Transverse colon (tissue), 4 donors: ENCODE data around the gene BPGM. TPM values are rescaled to one million over a fixed set of nuclear protein-coding genes. Genes with fewer than 3 reads are reported as not detected.
A peak's percentile ranks its signal among the peaks of the same experiment; 100 is the strongest.

ENCODE experiments used
- DNase-seq: peaks from one replicate; pipeline ENCODE4 v3.0.0-alpha.2; 2019
- H3K27ac ChIP-seq, 4 donors: fragments of 200-600 bp; sonication (generic); 2 replicates each; pipeline ENCODE4 v1.5.1; 2016 to 2018; ENCODE audit warnings: inconsistent platforms in 4 of 4
- H3K27me3 ChIP-seq: fragments of 200-600 bp; sonication (generic); 2 replicates; pipeline ENCODE4 v1.5.1; 2017; ENCODE audit warnings: inconsistent platforms
- H3K36me3 ChIP-seq, 4 donors: fragments of 200-600 bp; sonication (generic); 2 replicates each; pipeline ENCODE4 v1.5.1; 2017 to 2019; ENCODE audit warnings: inconsistent platforms in 4 of 4
- H3K4me1 ChIP-seq, 4 donors: fragments of 200-600 bp; sonication (generic); 2 replicates each; pipeline ENCODE4 v1.5.1; 2017 to 2020; ENCODE audit warnings: inconsistent platforms in 4 of 4
- H3K4me3 ChIP-seq, 4 donors: fragments of 200-600 bp; sonication (generic); 1 replicate in 1 of 4; 2 replicates in 3 of 4; pipeline versions ENCODE4 v1.5.1 to v1.6.1; 2017 to 2019; ENCODE audit warnings: inconsistent platforms in 4 of 4
- H3K9me3 ChIP-seq, 2 donors: fragments of 200-600 bp; sonication (generic); 2 replicates each; pipeline ENCODE4 v1.5.1; 2017 to 2019; ENCODE audit warnings: inconsistent platforms in 2 of 2
- EP300 ChIP-seq: sonication (generic); formaldehyde crosslinking; IDR thresholded peaks from one replicate; pipeline ENCODE4 v1.6.1; 2017; ENCODE audit warnings: antibody characterized with exemption, low read depth
- POLR2A ChIP-seq: fragments of 450-650 bp; IDR thresholded peaks from one replicate; pipeline ENCODE4 v1.6.1; 2016; ENCODE audit warnings: antibody characterized with exemption, mild to moderate bottlenecking, moderate library complexity
- POLR2AphosphoS5 ChIP-seq, 3 donors: sonication (generic); formaldehyde crosslinking; IDR thresholded peaks; one replicate each; pipeline ENCODE4 v1.6.1; 2016; ENCODE audit warnings: antibody characterized with exemption in 3 of 3
- WGBS, 2 donors: methylation state at CpG; one replicate each; pipeline ENCODE4 v1.1.5; 2018; ENCODE audit warnings: low coverage in 1 of 2; 5-methylcytosine and 5-hydroxymethylcytosine counted together
- in situ Hi-C, 4 donors: fragments of 200-750 bp; cut with MboI; loops; one replicate each; pipeline versions ENCODE4 v1.15.0 to v1.15.1; 2017; ENCODE audit warnings: low sequenced_read_pairs in 3 of 4, low pct_ligation_motif_present in 1 of 4, low pct_unique_long_range_greater_than_20kb in 1 of 4
- intact Hi-C: fragments of 100-400 bp; cut with DNase I; formaldehyde crosslinking; loops from one replicate; pipeline ENCODE4 v1.15.1; 2023; ENCODE audit warnings: low total_unique reads
- total RNA-seq, 4 donors: library from RNA; depleted of rRNA; stranded (reverse); fragments of >200 nt; gene quantifications; one replicate each; pipeline ENCODE4 v1.1.0, GENCODE V29; 2016
- TF ChIP-seq, protein P1 (sequence below), 5 experiments: fragments of 200-600 bp in 3 of 5; fragments of 450-650 bp in 2 of 5; sonication (generic) in 3 of 5; IDR thresholded peaks; 1 replicate in 2 of 5; 2 replicates in 3 of 5; pipeline ENCODE4 v1.5.1; 2016 to 2017; ENCODE audit warnings: antibody characterized with exemption in 5 of 5, inconsistent platforms in 3 of 5, mild to moderate bottlenecking in 2 of 5, moderate library complexity in 1 of 5

BPGM gene
- total RNA-seq, 4 donors from 2014 or later = 0.40 to 13.2 (median 7.2) TPM

DNA sequence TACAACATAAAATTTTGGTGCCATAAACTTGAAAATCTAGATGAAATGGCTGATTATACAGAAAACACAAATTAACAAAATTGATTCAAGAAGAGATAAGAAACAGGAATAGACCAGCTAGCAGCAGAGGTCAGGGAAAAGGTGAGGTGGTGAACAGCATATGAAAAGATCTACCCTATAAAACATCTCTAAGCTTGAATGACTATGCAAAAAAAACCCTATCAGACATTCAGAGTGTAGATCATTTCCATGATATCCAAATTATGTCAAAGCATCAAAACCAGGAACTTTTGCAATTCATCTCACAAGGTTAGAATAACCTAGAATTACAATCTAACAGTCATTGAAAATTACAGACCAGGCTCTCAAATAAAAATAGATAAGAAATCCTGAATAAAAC lies 14.6 kb upstream of the BPGM start:
- H3K27ac ChIP-seq = no peak overlapping the region
- intact Hi-C loops (no loop called here), in situ Hi-C loops (loop anchor here in 1 of 4 donors (25.0 kb wide), 1 partner anchor 330 kb away; no protein-coding TSS in a partner anchor)
- TF ChIP-seq POLR2AphosphoS5 (IDR thresholded peaks at IDR 0.05) = no peak
- no peak for TF ChIP-seq EP300
- TF ChIP-seq, protein P1, sequence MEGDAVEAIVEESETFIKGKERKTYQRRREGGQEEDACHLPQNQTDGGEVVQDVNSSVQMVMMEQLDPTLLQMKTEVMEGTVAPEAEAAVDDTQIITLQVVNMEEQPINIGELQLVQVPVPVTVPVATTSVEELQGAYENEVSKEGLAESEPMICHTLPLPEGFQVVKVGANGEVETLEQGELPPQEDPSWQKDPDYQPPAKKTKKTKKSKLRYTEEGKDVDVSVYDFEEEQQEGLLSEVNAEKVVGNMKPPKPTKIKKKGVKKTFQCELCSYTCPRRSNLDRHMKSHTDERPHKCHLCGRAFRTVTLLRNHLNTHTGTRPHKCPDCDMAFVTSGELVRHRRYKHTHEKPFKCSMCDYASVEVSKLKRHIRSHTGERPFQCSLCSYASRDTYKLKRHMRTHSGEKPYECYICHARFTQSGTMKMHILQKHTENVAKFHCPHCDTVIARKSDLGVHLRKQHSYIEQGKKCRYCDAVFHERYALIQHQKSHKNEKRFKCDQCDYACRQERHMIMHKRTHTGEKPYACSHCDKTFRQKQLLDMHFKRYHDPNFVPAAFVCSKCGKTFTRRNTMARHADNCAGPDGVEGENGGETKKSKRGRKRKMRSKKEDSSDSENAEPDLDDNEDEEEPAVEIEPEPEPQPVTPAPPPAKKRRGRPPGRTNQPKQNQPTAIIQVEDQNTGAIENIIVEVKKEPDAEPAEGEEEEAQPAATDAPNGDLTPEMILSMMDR (IDR thresholded peaks at IDR 0.05) = no peak
- no peak for TF ChIP-seq POLR2A
- no peak overlapping the region for H3K4me3 ChIP-seq
- H3K27me3 ChIP-seq = no peaks in the 10 kb centered on the region
- no peaks in the 10 kb centered on the region for H3K4me1 ChIP-seq
- no peak for DNase-seq
- H3K36me3 ChIP-seq = no peaks in the 10 kb centered on the region
- no peaks in the 10 kb centered on the region for H3K9me3 ChIP-seq

DNA sequence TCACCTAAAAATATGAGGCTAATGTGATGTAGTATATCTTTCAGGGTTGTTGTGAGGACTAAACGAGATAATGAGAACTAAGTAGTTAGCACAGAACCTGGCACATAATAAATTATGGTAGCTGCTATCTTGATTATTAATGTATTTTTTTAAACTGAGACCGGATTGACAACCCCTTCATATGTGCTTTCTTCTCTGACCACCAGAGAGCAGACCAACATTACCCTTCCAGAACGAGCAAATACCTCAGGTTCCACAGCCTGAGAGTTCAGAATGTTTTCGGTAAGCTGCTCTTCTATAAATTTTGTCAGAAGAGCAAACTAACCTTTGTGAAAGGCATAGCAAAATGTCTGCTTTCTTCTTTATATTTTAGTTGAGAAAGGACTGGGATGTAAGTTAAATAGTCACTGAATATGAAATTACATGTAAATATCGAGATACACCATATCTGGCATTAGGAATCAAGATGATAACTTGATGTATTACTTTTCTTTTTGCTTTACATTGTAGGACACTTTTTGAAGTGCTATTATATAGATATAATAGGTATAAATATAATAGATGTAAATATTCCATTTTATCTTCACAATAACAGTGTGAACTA lies 13.6 kb upstream of the BPGM start:
- no peak overlapping the region for H3K4me3 ChIP-seq
- DNase-seq = no peak
- no peaks in the 10 kb centered on the region for H3K4me1 ChIP-seq
- H3K36me3 ChIP-seq = no peaks in the 10 kb centered on the region
- in situ Hi-C loops = loop anchor here in 1 of 4 donors (25.0 kb wide), 1 partner anchor 329 kb away; no protein-coding TSS in a partner anchor
- intact Hi-C loops = no loop called here
- no peaks in the 10 kb centered on the region for H3K27me3 ChIP-seq
- no peak overlapping the region for H3K27ac ChIP-seq
- H3K9me3 ChIP-seq = no peaks in the 10 kb centered on the region
- WGBS, 2 donors = 32% methylated on average over 5 of the region's 5 CpGs
- TF ChIP-seq, protein P1 (IDR thresholded peaks at IDR 0.05) = peak; percentile 47 to 56 (median 49)
- TF ChIP-seq POLR2A = no peak

DNA sequence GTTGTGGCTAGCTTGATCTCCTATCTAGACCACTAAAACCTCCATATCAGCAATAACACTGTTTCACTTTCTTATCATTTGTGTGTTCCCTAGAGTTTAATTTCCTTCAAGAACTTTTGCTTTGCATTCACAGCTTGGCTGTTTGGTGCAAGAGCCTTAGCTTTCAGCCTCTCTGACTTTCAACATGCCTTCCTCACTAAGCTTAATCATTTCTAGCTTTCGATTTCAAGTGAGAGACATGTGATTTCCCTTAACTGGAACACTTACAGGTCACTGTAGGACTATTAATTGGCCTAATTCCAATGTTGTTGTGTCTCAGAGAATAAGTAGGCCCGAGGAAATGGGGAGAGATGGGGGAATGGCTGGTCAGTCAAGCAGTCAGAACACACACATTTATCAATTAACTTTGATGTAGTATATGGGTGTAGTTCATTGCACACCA lies 10.6 kb upstream of the BPGM start:
- no peak for DNase-seq
- intact Hi-C loops = no loop called here
- Histone ChIP-seq H3K9me3 (no peaks in the 10 kb centered on the region), H3K36me3 (no peaks in the 10 kb centered on the region), H3K4me1 (no peaks in the 10 kb centered on the region), H3K27me3 (no peaks in the 10 kb centered on the region), H3K27ac (no peak overlapping the region), H3K4me3 (no peak overlapping the region)
- WGBS, 2 donors = 41 to 63% methylated on average over 1 to 2 of the region's 2 CpGs
- in situ Hi-C loops = loop anchor here in 1 of 4 donors (25.0 kb wide), 1 partner anchor 326 kb away; no protein-coding TSS in a partner anchor
- no peak for TF ChIP-seq POLR2AphosphoS5 (IDR thresholded peaks at IDR 0.05)
- TF ChIP-seq EP300 = no peak
- TF ChIP-seq, protein P1 (IDR thresholded peaks at IDR 0.05) = no peak
- no peak for TF ChIP-seq POLR2A

DNA sequence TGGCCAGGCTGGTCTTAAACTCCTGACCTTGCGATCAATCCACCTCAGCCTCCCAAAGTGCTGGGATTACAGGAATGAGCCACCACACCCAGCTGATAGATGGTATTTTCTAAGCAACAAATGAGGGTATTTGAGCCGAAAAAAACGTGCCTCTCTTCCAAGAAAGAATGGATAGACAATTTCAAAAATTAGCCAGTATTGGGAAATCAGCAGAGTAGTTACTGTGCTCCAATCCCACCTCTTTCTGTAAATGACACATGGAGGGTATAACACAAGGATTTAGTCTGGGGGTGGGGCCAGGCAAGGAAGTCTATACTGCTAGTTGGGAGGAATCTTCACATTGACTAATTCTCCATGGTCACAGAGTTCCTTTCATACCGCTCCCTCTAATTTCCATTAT lies 9.2 kb upstream of the BPGM start:
- H3K4me1 ChIP-seq = no peaks in the 10 kb centered on the region
- no peaks in the 10 kb centered on the region for H3K9me3 ChIP-seq
- 79 to 94% methylated on average over 2 to 4 of the region's 4 CpGs for WGBS, 2 donors
- no peaks in the 10 kb centered on the region for H3K27me3 ChIP-seq
- DNase-seq = no peak
- no peaks in the 10 kb centered on the region for H3K36me3 ChIP-seq
- intact Hi-C loops (no loop called here), in situ Hi-C loops (loop anchor here in 1 of 4 donors (25.0 kb wide), 1 partner anchor 325 kb away; no protein-coding TSS in a partner anchor)
- H3K27ac ChIP-seq = no peak overlapping the region
- H3K4me3 ChIP-seq = no peak overlapping the region
- TF ChIP-seq EP300 = no peak
- no peak for TF ChIP-seq POLR2A
- TF ChIP-seq, protein P1 (IDR thresholded peaks at IDR 0.05) = no peak
- no peak for TF ChIP-seq POLR2AphosphoS5 (IDR thresholded peaks at IDR 0.05)
